Parathyroid adenoma (tissue), 2 donors: ENCODE results near the gene SLC15A1.

Source experiments
- H2AFZ ChIP-seq: fragments of 300-600 bp; sonication (generic); one replicate; pipeline ENCODE4 v1.7.0; 2017; ENCODE audit warnings: antibody characterized with exemption, mild to moderate bottlenecking
- H3K27ac ChIP-seq: fragments of 300-600 bp; sonication (generic); one replicate; pipeline ENCODE4 v1.7.0; 2017
- H3K27me3 ChIP-seq: fragments of 300-600 bp; sonication (generic); one replicate; pipeline ENCODE4 v1.7.0; 2017; ENCODE audit warnings: low read length; ENCODE audit not compliant: control insufficient read depth, insufficient read depth
- H3K36me3 ChIP-seq: fragments of 300-600 bp; sonication (generic); one replicate; pipeline ENCODE4 v1.7.0; 2017; ENCODE audit warnings: low read length; ENCODE audit not compliant: control insufficient read depth, insufficient read depth
- H3K4me1 ChIP-seq: fragments of 300-600 bp; sonication (generic); one replicate; pipeline ENCODE4 v1.7.0; 2017; ENCODE audit warnings: control low read depth
- H3K4me2 ChIP-seq: fragments of 300-600 bp; sonication (generic); one replicate; pipeline ENCODE4 v1.7.0; 2017; ENCODE audit warnings: low read length
- H3K4me3 ChIP-seq: fragments of 300-600 bp; sonication (generic); one replicate; pipeline ENCODE4 v1.7.0; 2017; ENCODE audit warnings: low read depth, low read length
- H3K79me2 ChIP-seq: fragments of 300-600 bp; sonication (generic); one replicate; pipeline ENCODE4 v1.7.0; 2017; ENCODE audit warnings: control low read depth
- H3K9ac ChIP-seq: fragments of 300-600 bp; sonication (generic); one replicate; pipeline ENCODE4 v1.7.0; 2017; ENCODE audit warnings: mild to moderate bottlenecking
- H3K9me3 ChIP-seq: fragments of 300-600 bp; sonication (generic); one replicate; pipeline ENCODE4 v1.7.0; 2017; ENCODE audit warnings: low read length; ENCODE audit not compliant: control insufficient read depth
- TF ChIP-seq, protein P1 (sequence below): fragments of 300-600 bp; sonication (generic); IDR thresholded peaks from one replicate; pipeline ENCODE4 v1.7.0; 2017; ENCODE audit warnings: antibody characterized with exemption, mild to moderate bottlenecking
- donor health status: primary hyperparathyroidism.

Gene SLC15A1

DNA sequence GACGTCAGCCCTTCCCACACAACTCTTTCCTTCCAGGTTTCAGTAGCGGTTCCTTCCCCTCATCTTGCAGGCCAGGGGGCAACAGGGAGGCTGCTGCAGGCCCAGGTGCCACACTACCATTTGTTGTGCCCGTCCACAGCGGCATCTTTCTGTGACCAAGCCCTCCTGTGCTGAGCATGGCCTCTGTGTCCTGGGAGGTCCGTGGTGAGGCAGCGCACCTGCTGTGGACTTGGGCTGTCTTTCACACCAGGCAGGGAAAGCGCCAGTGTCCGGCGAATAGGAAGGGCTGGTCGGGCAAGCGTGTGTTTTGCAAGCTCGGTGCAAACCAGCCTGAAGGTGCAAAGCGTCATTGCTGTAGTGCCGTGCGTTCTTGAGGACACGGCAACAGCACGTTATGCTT lies 21.4 kb downstream of the SLC15A1 start:
- H2AFZ ChIP-seq = no peak overlapping the region
- TF ChIP-seq, protein P1, sequence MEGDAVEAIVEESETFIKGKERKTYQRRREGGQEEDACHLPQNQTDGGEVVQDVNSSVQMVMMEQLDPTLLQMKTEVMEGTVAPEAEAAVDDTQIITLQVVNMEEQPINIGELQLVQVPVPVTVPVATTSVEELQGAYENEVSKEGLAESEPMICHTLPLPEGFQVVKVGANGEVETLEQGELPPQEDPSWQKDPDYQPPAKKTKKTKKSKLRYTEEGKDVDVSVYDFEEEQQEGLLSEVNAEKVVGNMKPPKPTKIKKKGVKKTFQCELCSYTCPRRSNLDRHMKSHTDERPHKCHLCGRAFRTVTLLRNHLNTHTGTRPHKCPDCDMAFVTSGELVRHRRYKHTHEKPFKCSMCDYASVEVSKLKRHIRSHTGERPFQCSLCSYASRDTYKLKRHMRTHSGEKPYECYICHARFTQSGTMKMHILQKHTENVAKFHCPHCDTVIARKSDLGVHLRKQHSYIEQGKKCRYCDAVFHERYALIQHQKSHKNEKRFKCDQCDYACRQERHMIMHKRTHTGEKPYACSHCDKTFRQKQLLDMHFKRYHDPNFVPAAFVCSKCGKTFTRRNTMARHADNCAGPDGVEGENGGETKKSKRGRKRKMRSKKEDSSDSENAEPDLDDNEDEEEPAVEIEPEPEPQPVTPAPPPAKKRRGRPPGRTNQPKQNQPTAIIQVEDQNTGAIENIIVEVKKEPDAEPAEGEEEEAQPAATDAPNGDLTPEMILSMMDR = no peak
- H3K9ac ChIP-seq = no peak overlapping the region
- H3K36me3 ChIP-seq = no peaks in the 10 kb centered on the region
- H3K79me2 ChIP-seq = no peaks in the 10 kb centered on the region
- no peaks in the 10 kb centered on the region for H3K4me1 ChIP-seq
- H3K4me2 ChIP-seq = no peak overlapping the region
- no peak overlapping the region for H3K27ac ChIP-seq
- H3K9me3 ChIP-seq = no peaks in the 10 kb centered on the region
- no peaks in the 10 kb centered on the region for H3K27me3 ChIP-seq
- no peak overlapping the region for H3K4me3 ChIP-seq

GRCh38 chr13:98730441-98730840 lies 22.0 kb downstream of the SLC15A1 start:
- Histone ChIP-seq H3K4me3 (no peak overlapping the region), H3K27ac (no peak overlapping the region), H3K36me3 (no peaks in the 10 kb centered on the region), H3K9ac (no peak overlapping the region), H2AFZ (no peak overlapping the region), H3K79me2 (no peaks in the 10 kb centered on the region), H3K4me1 (no peaks in the 10 kb centered on the region), H3K27me3 (no peaks in the 10 kb centered on the region), H3K9me3 (no peaks in the 10 kb centered on the region), H3K4me2 (no peak overlapping the region)
- TF ChIP-seq, protein P1 = no peak

GRCh38 chr13:98729658-98730057 lies 22.8 kb downstream of the SLC15A1 start:
- TF ChIP-seq, protein P1 = no peak
- H3K79me2 ChIP-seq = no peaks in the 10 kb centered on the region
- no peak overlapping the region for H2AFZ ChIP-seq
- H3K27ac ChIP-seq = no peak overlapping the region
- no peaks in the 10 kb centered on the region for H3K27me3 ChIP-seq
- no peaks in the 10 kb centered on the region for H3K9me3 ChIP-seq
- H3K4me2 ChIP-seq = no peak overlapping the region
- no peak overlapping the region for H3K9ac ChIP-seq
- no peaks in the 10 kb centered on the region for H3K36me3 ChIP-seq
- no peak overlapping the region for H3K4me3 ChIP-seq
- no peaks in the 10 kb centered on the region for H3K4me1 ChIP-seq

- TF ChIP-seq, protein P1 = no peak
- Histone ChIP-seq H3K36me3 (no peaks in the 10 kb centered on the region), H3K4me1 (no peaks in the 10 kb centered on the region), H2AFZ (no peak overlapping the region), H3K27me3 (no peaks in the 10 kb centered on the region), H3K79me2 (no peaks in the 10 kb centered on the region), H3K4me2 (no peak overlapping the region), H3K4me3 (no peak overlapping the region), H3K9ac (no peak overlapping the region), H3K27ac (no peak overlapping the region), H3K9me3 (no peaks in the 10 kb centered on the region)
These were observed 29.5 kb downstream of the SLC15A1 start for GRCh38 chr13:98722958-98723357.

- Histone ChIP-seq H2AFZ (no peak overlapping the region), H3K4me2 (no peak overlapping the region), H3K36me3 (no peaks in the 10 kb centered on the region), H3K27ac (no peak overlapping the region), H3K4me1 (no peaks in the 10 kb centered on the region), H3K9ac (no peak overlapping the region), H3K9me3 (no peaks in the 10 kb centered on the region), H3K27me3 (no peaks in the 10 kb centered on the region), H3K79me2 (no peaks in the 10 kb centered on the region), H3K4me3 (no peak overlapping the region)
- TF ChIP-seq, protein P1 = no peak
These were observed 30.5 kb downstream of the SLC15A1 start for GRCh38 chr13:98721825-98722510.
